Fibroblast of mammary gland (primary cell): ENCODE measurements around the gene CA11.

Source experiments
- DNase-seq: peaks from one replicate; pipeline ENCODE4 v3.0.0-alpha.2; 2010; ENCODE audit warnings: low read depth
- H3K4me3 ChIP-seq: 2 replicates; pipeline ENCODE4 v1.5.1; 2011; ENCODE audit warnings: low read depth, mild to moderate bottlenecking, low read length, moderate library complexity; ENCODE audit not compliant: control insufficient read depth
- CTCF ChIP-seq: conservative IDR thresholded peaks from 2 replicates; pipeline ENCODE4 v1.5.1; 2011; ENCODE audit warnings: low read depth, low read length, inconsistent platforms; ENCODE audit not compliant: control insufficient read depth, insufficient read depth

CA11 gene

DNA sequence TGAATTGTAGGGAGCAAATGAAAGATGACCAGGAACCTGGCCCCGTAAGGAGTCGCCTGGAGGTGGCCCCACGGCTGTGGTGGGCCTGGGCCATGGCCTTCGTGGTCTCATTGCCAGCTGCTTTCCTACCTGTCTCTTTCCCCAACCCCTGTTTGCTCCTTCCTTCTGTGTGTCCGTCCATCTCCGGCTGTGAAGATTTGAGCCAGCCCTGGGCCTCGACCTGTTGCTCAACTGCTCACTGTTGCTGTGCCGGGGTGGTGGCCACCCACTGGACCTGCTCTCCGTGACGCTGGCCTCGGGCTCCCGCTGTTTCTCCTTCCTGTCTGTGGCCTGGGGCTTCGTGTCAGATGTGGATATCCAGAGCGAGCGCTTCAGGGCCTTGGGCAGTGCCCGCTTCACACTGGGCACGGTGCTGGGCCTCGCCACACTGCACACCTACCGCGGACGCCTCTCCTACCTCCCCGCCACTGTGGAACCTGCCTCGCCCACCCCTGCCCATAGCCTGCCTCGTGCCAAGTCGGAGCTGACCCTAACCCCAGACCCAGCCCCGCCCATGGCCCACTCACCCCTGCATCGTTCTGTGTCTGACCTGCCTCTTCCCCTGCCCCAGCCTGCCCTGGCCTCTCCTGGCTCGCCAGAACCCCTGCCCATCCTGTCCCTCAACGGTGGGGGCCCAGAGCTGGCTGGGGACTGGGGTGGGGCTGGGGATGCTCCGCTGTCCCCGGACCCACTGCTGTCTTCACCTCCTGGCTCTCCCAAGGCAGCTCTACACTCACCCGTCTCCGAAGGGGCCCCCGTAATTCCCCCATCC, 17.3 kb downstream of the CA11 start:
- no peak overlapping the region for H3K4me3 ChIP-seq
- TF ChIP-seq CTCF = no peak
- no peak for DNase-seq

GRCh38 chr19:48627865-48628314, 18.1 kb downstream of the CA11 start:
- H3K4me3 ChIP-seq = no peak overlapping the region
- DNase-seq = no peak
- no peak for TF ChIP-seq CTCF

DNA sequence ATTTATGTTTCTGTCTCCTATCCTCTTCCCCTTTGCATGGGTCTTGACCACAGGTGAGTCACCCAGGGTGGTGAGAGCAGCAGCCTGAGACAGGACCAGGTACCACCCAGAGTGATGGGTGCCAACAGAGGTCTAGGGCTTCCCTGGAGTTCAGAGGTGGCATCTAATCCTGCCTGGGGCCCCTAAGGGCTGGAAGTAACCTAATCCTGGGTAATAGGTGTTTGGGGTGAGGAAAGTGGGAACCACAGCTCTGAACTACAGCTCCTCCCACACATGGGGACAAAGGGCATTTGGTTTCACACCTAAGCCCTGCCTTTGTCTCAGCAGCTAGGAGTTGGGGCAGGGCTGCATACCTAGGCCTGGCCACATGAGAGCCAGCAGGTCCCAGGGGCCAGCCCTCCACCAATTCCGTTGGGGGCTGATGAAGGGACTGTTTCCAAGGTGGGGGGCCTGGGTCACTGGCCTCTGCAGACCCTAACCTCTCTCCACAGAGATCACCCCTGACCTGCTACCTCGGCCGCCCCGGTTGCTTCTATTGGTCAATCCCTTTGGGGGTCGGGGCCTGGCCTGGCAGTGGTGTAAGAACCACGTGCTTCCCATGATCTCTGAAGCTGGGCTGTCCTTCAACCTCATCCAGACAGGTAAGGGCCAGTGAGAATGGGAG, 18.7 kb downstream of the CA11 start:
- TF ChIP-seq CTCF = no peak
- H3K4me3 ChIP-seq = no peak overlapping the region

DNA sequence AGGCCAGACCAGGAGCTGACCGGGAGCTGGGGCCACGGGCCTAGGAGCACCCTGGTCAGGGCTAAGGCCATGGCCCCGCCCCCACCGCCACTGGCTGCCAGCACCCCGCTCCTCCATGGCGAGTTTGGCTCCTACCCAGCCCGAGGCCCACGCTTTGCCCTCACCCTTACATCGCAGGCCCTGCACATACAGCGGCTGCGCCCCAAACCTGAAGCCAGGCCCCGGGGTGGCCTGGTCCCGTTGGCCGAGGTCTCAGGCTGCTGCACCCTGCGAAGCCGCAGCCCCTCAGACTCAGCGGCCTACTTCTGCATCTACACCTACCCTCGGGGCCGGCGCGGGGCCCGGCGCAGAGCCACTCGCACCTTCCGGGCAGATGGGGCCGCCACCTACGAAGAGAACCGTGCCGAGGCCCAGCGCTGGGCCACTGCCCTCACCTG, 20.1 kb downstream of the CA11 start:
- DNase-seq = no peak
- H3K4me3 ChIP-seq = no peak overlapping the region
- TF ChIP-seq CTCF = no peak

More for the DNA sequence above, 18.7 kb downstream of the CA11 start:
- DNase-seq = no peak

DNA sequence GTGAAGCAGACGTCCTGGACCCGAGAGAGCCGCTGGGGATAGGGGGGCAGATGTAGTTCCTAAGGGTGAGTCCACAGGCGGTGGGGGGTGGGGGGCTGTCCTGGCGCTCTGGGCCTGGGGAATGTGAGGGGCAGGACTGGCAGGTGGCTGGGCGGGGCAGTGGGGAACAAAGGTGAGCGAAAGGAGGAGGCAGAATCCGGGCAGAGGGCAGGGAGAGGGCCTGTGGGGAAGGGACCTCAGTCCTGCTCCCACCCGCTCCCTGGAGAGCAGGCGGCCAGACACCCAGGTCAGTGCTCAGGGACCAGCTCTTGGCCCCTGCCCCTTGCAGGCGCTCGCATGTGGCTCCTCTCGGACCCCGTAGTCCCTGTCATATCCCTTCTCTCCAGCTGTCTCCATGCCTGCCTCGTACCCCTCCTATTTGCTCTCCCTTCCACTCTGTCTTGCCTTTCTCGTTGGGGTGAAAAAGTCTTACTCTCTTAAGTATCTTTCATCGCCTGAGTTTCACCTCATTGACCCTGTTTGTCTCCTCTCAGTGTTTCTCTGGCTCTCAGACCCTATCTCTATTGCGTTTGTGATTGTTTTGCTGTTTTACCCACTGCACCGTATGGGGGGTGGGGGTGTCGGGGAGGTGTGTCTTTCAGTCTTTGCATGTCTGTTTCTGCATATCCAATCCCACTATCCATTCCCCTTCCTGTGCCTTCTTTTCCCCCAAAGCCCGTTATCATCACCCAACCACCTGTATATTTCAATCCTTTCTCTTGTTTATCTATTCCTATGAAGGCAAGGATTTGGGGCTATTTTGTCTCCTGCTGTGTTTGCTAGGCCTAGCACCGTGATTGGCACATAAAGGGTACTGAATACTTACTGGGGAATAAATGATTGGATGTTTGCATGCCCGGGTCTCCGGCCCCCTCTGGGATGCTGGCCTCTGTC, 20.9 kb downstream of the CA11 start:
- no peak for DNase-seq
- peak overlapping the region; percentile 65 for H3K4me3 ChIP-seq
- TF ChIP-seq CTCF = no peak

DNA sequence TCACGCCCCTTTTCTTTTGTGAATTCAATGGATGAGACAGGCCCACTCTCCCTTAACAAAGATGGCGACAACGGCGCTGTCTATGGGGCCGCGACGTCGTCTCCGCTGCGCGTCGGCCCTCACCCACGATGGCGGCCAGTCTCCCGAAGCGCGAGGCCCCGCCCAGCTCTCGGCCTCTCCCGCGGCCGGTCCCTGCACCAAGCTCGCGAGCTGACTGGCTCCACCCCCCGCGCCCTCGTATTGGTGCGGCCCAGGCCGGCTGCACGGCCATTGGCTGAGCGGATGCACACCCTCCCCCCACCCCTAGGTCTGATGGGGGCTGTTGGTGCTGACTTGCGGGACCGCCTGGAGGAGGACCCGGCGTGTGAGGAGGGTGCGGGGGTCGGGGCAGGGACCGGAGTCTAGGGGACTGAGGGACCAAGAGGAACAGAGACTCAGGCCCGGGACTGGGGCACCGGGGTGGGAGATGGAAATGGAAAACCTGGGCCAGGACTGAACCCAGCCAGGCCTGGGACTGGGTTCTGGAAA, 21.9 kb downstream of the CA11 start:
- peak; percentile 95 for DNase-seq
- peak overlapping the region; percentile 65 for H3K4me3 ChIP-seq
- no peak for TF ChIP-seq CTCF
